B cell (primary cell): ENCODE measurements around the gene TTC23. TPM values are rescaled to one million over a fixed set of nuclear protein-coding genes. Genes with fewer than 3 reads are reported as not detected.

Experiments used
- ATAC-seq: fragments of 200-7000 bp; cut with Tn5 transposase; one replicate; pipeline ENCODE4 v1.10.0; 2021; ENCODE audit warnings: low read depth, mild to moderate bottlenecking, moderate number of reproducible peaks, moderate library complexity
- CTCF ChIA-PET: fragments of 350-600 bp; sonication (Branson Sonifier 250); formaldehyde crosslinking; loops from one replicate; lab custom pipeline; 2021; ENCODE audit warnings: antibody characterized with exemption, inconsistent platforms; lab: Charles Lee
- POLR2A ChIA-PET: fragments of 350-600 bp; sonication (Branson Sonifier 250); formaldehyde crosslinking; loops from one replicate; lab custom pipeline; 2021; ENCODE audit warnings: antibody characterized with exemption; lab: Charles Lee
- DNase-seq: peaks from one replicate; pipeline ENCODE4 v3.0.0; 2013
- H2AFZ ChIP-seq: 2 replicates; pipeline ENCODE4 v1.6.1; 2012; ENCODE audit warnings: mild to moderate bottlenecking, low read depth, low read length; ENCODE audit not compliant: insufficient read depth, poor library complexity, severe bottlenecking
- H3K27ac ChIP-seq, 2 donors: 1 replicate in 1 of 2; 2 replicates in 1 of 2; pipeline ENCODE4 v1.5.1; 2012 to 2013; ENCODE audit warnings: low read length in 2 of 2, mild to moderate bottlenecking in 2 of 2, moderate library complexity in 1 of 2
- H3K27me3 ChIP-seq, 4 experiments: fragments of 200-600 bp in 1 of 4; sonication (generic) in 1 of 4; replicated peaks in 1 of 4; 1 replicate in 2 of 4; 2 replicates in 2 of 4; pipeline versions ENCODE4 v1.6.1 to v1.7.0; 2013 to 2016; ENCODE audit warnings: low read length in 3 of 4, mild to moderate bottlenecking in 2 of 4, mixed read lengths in 1 of 4, moderate library complexity in 1 of 4; ENCODE audit not compliant: insufficient read depth in 4 of 4, control insufficient read depth in 3 of 4; ENCODE audit errors: control extremely low read depth in 1 of 4
- H3K36me3 ChIP-seq, 2 experiments: replicated peaks in 1 of 2; 1 replicate in 1 of 2; 2 replicates in 1 of 2; pipeline versions ENCODE4 v1.6.1 to v1.7.1; 2013; ENCODE audit warnings: low read length in 1 of 2; ENCODE audit not compliant: insufficient read depth in 2 of 2, control insufficient read depth in 1 of 2; ENCODE audit errors: control extremely low read depth in 1 of 2, extremely low read depth in 1 of 2
- H3K4me1 ChIP-seq, 2 donors: fragments of 200-600 bp in 1 of 2; sonication (generic) in 1 of 2; 1 replicate in 1 of 2; 2 replicates in 1 of 2; pipeline versions ENCODE4 v1.5.1 to v1.6.1; 2013 to 2017; ENCODE audit warnings: low read length in 2 of 2; ENCODE audit not compliant: control insufficient read depth in 2 of 2, insufficient read depth in 2 of 2
- H3K4me2 ChIP-seq: replicated peaks from 2 replicates; pipeline ENCODE3; 2012; ENCODE audit warnings: mild to moderate bottlenecking, low read depth, low read length; ENCODE audit not compliant: poor library complexity, severe bottlenecking
- H3K4me3 ChIP-seq, 5 experiments: fragments of 200-600 bp in 1 of 5; sonication (generic) in 1 of 5; 1 replicate in 3 of 5; 2 replicates in 2 of 5; pipeline versions ENCODE4 v1.5.1 to v1.7.0; 2011 to 2016; ENCODE audit warnings: low read length in 4 of 5, mild to moderate bottlenecking in 4 of 5, low read depth in 2 of 5, control low read depth in 1 of 5, moderate library complexity in 1 of 5; ENCODE audit not compliant: insufficient read depth in 1 of 5; ENCODE audit errors: control extremely low read depth in 1 of 5, extremely low read depth in 1 of 5
- H3K79me2 ChIP-seq: fragments of 200-600 bp; sonication (generic); one replicate; pipeline ENCODE4 v1.6.0; 2016; ENCODE audit warnings: low read length; ENCODE audit not compliant: control insufficient read depth, insufficient read depth
- H3K9ac ChIP-seq: fragments of 200-600 bp; sonication (generic); 2 replicates; pipeline ENCODE4 v1.6.1; 2017; ENCODE audit warnings: mild to moderate bottlenecking, low read length, moderate library complexity
- H3K9me3 ChIP-seq, 3 donors: one replicate each; pipeline versions ENCODE4 v1.6.1 to v1.7.1; 2013; ENCODE audit warnings: low read length in 2 of 3; ENCODE audit not compliant: control insufficient read depth in 2 of 3, insufficient read depth in 1 of 3; ENCODE audit errors: control extremely low read depth in 1 of 3
- H4K20me1 ChIP-seq: 2 replicates; pipeline ENCODE4 v1.6.0; 2012; ENCODE audit warnings: mild to moderate bottlenecking, low read length; ENCODE audit not compliant: insufficient read depth, control insufficient read depth, poor library complexity, severe bottlenecking
- H3K27ac Mint-ChIP-seq: one replicate; pipeline ENCODE4 v1.8.0; 2021; ENCODE audit warnings: mixed read lengths
- H3K27me3 Mint-ChIP-seq: one replicate; pipeline ENCODE4 v1.8.0; 2021; ENCODE audit warnings: mixed read lengths
- H3K4me1 Mint-ChIP-seq: one replicate; pipeline ENCODE4 v1.8.0; 2021; ENCODE audit warnings: mixed read lengths
- H3K4me3 Mint-ChIP-seq: one replicate; pipeline ENCODE4 v1.8.0; 2021; ENCODE audit warnings: mixed read lengths
- H3K9me3 Mint-ChIP-seq: one replicate; pipeline ENCODE4 v1.8.0; 2022; ENCODE audit warnings: mixed read lengths; ENCODE audit not compliant: insufficient read depth
- EZH2 ChIP-seq: IDR thresholded peaks from 2 replicates; pipeline ENCODE4 v1.6.1; 2012; ENCODE audit warnings: borderline replicate concordance, low read depth, mild to moderate bottlenecking, moderate library complexity, low read length; ENCODE audit not compliant: insufficient read depth, poor library complexity, severe bottlenecking
- WGBS: methylation state at CpG from one replicate; pipeline ENCODE4 v1.1.5; 2013; ENCODE audit warnings: missing lambda C conversion rate; ENCODE audit not compliant: insufficient coverage; 5-methylcytosine and 5-hydroxymethylcytosine counted together
- intact Hi-C: fragments of 100-400 bp; cut with micrococcal nuclease; formaldehyde crosslinking; loops from one replicate; pipeline ENCODE4 v1.10.0; 2022
- polyA plus RNA-seq: library from polyadenylated mRNA; depleted of rRNA; stranded (reverse); fragments of >200 nt; gene quantifications from 2 replicates; pipeline ENCODE4 v1.2.3, GENCODE V29; 2012
- total RNA-seq, 2 donors: library from RNA; stranded (reverse); fragments of 120-200 nt in 1 of 2; gene quantifications; 1 replicate in 1 of 2; 2 replicates in 1 of 2; pipeline versions ENCODE4 v1.2.3 to v1.2.4, GENCODE V29; 2013 to 2022
- TF ChIP-seq, protein P1 (sequence below): fragments of 200-600 bp; IDR thresholded peaks from one replicate; pipeline ENCODE4 v1.8.0; 2022; ENCODE audit warnings: antibody characterized with exemption, mild to moderate bottlenecking

Gene TTC23
- total and polyA plus RNA-seq, 2 donors (not counting 1 experiment from before 2014, with no cell fraction given) = 0.15 to 1.9 TPM

DNA sequence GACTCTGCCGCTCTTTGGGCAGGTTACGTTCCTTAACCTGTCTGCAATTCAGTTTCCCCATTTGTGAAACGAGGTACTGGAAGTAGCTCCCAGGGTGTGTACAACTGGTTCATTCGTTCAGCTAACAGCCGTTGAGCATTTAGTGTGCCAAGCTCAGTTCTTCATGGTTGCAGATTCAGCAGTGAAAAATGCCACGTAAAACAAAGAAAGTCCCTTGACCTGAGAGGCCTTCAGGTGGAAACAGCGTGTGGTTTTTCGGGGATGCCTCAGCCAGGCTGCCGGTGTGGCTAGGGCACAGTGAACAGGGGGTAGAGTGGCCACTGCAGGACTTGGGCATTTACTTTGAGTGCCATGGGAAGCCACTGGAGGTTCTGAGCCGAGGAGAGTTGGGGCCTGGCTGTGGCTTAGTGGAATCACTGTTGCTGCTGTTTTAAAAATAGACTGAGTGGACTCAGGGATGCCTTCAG is 139.8 kb downstream of the TTC23 start:
- H3K9me3 ChIP-seq = no peaks in the 10 kb centered on the region
- WGBS = 85% methylated on average over 10 of the region's 10 CpGs
- CTCF ChIA-PET = interaction anchor here (1.3 kb wide), 1 partner anchor 33 kb away, joined by 3 read pairs; no protein-coding TSS in a partner anchor
- no peak overlapping the region for H3K9ac ChIP-seq
- H3K27me3 ChIP-seq = peaks cover 0 to 17% (median 0%) of the 10 kb centered on the region in 4 experiments
- ATAC-seq (no peak), DNase-seq (no peak)
- H3K36me3 ChIP-seq = no peaks in the 10 kb centered on the region
- H3K27ac ChIP-seq = no peak overlapping the region
- Mint-ChIP-seq H3K4me1 (peaks cover 9% of the 10 kb centered on the region), H3K4me3 (no peak overlapping the region), H3K9me3 (no peaks in the 10 kb centered on the region), H3K27ac (no peak overlapping the region), H3K27me3 (peaks cover 30% of the 10 kb centered on the region)
- no peak overlapping the region for H3K4me2 ChIP-seq
- no peaks in the 10 kb centered on the region for H3K79me2 ChIP-seq
- H3K4me3 ChIP-seq = no peak overlapping the region
- peaks cover 4 to 11% of the 10 kb centered on the region in 2 donors for H3K4me1 ChIP-seq
- POLR2A ChIA-PET = no interaction called here
- no peak overlapping the region for H2AFZ ChIP-seq
- H4K20me1 ChIP-seq = no peaks in the 10 kb centered on the region
- intact Hi-C loops = loop anchor here (10.0 kb wide), 1 partner anchor 645 kb away; no protein-coding TSS in a partner anchor
- TF ChIP-seq, protein P1, sequence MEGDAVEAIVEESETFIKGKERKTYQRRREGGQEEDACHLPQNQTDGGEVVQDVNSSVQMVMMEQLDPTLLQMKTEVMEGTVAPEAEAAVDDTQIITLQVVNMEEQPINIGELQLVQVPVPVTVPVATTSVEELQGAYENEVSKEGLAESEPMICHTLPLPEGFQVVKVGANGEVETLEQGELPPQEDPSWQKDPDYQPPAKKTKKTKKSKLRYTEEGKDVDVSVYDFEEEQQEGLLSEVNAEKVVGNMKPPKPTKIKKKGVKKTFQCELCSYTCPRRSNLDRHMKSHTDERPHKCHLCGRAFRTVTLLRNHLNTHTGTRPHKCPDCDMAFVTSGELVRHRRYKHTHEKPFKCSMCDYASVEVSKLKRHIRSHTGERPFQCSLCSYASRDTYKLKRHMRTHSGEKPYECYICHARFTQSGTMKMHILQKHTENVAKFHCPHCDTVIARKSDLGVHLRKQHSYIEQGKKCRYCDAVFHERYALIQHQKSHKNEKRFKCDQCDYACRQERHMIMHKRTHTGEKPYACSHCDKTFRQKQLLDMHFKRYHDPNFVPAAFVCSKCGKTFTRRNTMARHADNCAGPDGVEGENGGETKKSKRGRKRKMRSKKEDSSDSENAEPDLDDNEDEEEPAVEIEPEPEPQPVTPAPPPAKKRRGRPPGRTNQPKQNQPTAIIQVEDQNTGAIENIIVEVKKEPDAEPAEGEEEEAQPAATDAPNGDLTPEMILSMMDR = no peak
- TF ChIP-seq EZH2 = no peak

DNA sequence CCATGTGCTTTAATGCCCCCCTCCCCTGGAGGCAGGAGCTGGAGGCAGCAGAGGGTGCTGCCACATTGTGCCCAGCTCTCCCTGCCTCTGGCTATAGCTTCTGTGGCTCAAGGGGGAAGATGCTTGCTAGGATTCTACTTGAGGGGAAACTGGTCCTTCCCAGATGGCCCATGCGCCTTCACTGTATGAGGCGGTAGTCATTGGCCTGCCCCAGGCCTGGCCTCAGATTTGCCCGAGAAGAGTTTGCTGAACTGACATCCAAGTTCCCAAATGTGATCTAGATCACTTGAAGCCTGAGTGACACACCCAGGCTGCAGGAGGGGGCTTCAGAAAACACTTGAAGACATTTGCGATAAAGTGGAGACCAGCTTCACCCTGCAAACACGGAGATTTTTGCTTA is 140.4 kb downstream of the TTC23 start:
- peaks cover 31% of the 10 kb centered on the region for H3K27me3 Mint-ChIP-seq
- no peaks in the 10 kb centered on the region for H3K79me2 ChIP-seq
- POLR2A ChIA-PET = no interaction called here
- DNase-seq = no peak
- peaks cover 0 to 20% (median 0%) of the 10 kb centered on the region in 4 experiments for H3K27me3 ChIP-seq
- H3K4me1 Mint-ChIP-seq = peaks cover 10% of the 10 kb centered on the region
- TF ChIP-seq, protein P1 = no peak
- no peak for TF ChIP-seq EZH2
- ATAC-seq = no peak
- WGBS = 92% methylated on average over 5 of the region's 5 CpGs
- H3K4me2 ChIP-seq = no peak overlapping the region
- no peaks in the 10 kb centered on the region for H4K20me1 ChIP-seq
- intact Hi-C loops = loop anchor here (10.0 kb wide), 1 partner anchor 646 kb away; no protein-coding TSS in a partner anchor
- no peak overlapping the region for H2AFZ ChIP-seq
- no peak overlapping the region for H3K4me3 ChIP-seq
- no peaks in the 10 kb centered on the region for H3K36me3 ChIP-seq
- CTCF ChIA-PET = interaction anchor here (1.3 kb wide), 1 partner anchor 33 kb away, joined by 3 read pairs; no protein-coding TSS in a partner anchor
- no peak overlapping the region for H3K9ac ChIP-seq
- H3K27ac ChIP-seq = no peak overlapping the region
- H3K4me1 ChIP-seq = peaks cover 6 to 11% of the 10 kb centered on the region in 2 donors
- no peak overlapping the region for H3K4me3 Mint-ChIP-seq
- H3K9me3 ChIP-seq = no peaks in the 10 kb centered on the region
- H3K9me3 Mint-ChIP-seq = no peaks in the 10 kb centered on the region
- no peak overlapping the region for H3K27ac Mint-ChIP-seq
